MCF 10A (cell line): Measurements from ENCODE around the gene ZNF319. TPM values are rescaled to one million over a fixed set of nuclear protein-coding genes. Genes with fewer than 3 reads are reported as not detected.

ENCODE experiments used
- BruUV-seq: library from RNA; stranded (reverse); fragments of 400-500 nt; replicated peaks from 2 replicates; lab custom pipeline; 2021; lab: Mats Ljungman, UMichigan
- CTCF ChIA-PET: fragments of 300-600 bp; sonication (Branson Sonifier 250); formaldehyde crosslinking; extraction: SDS; loops from one replicate; lab custom pipeline; 2021; ENCODE audit warnings: antibody characterized with exemption, inconsistent platforms; lab: Yijun Ruan, JAX
- POLR2A ChIA-PET: fragments of 300-600, 350-650 bp; sonication (Branson Sonifier 250); formaldehyde crosslinking; extraction: SDS; loops from one replicate; lab custom pipeline; 2020; ENCODE audit warnings: antibody characterized with exemption, inconsistent platforms; lab: Yijun Ruan, JAX
- DNase-seq: peaks from one replicate; pipeline ENCODE4 v3.0.0-alpha.2; 2018; ENCODE audit not compliant: unreplicated experiment
- H3K27ac Mint-ChIP-seq: one replicate; pipeline ENCODE4 v1.8.0; 2022; ENCODE audit warnings: mild to moderate bottlenecking, low read depth, mixed read lengths; ENCODE audit not compliant: unreplicated experiment
- H3K27me3 Mint-ChIP-seq: one replicate; pipeline ENCODE4 v1.8.0; 2022; ENCODE audit warnings: mixed read lengths; ENCODE audit not compliant: insufficient read depth, unreplicated experiment
- H3K36me3 Mint-ChIP-seq: one replicate; pipeline ENCODE4 v1.8.0; 2022; ENCODE audit warnings: mild to moderate bottlenecking, moderate library complexity, mixed read lengths; ENCODE audit not compliant: insufficient read depth, unreplicated experiment
- H3K4me1 Mint-ChIP-seq: one replicate; pipeline ENCODE4 v1.8.0; 2022; ENCODE audit warnings: mixed read lengths; ENCODE audit not compliant: insufficient read depth, unreplicated experiment
- H3K4me3 Mint-ChIP-seq: one replicate; pipeline ENCODE4 v1.8.0; 2022; ENCODE audit warnings: mild to moderate bottlenecking, moderate library complexity, mixed read lengths; ENCODE audit not compliant: unreplicated experiment
- H3K9me3 Mint-ChIP-seq: one replicate; pipeline ENCODE4 v1.8.0; 2022; ENCODE audit warnings: mixed read lengths; ENCODE audit not compliant: unreplicated experiment
- CTCF ChIP-seq: fragments of 200-600 bp; IDR thresholded peaks from one replicate; pipeline ENCODE4 v1.8.0; 2022; ENCODE audit warnings: antibody characterized with exemption, mild to moderate bottlenecking; ENCODE audit not compliant: unreplicated experiment
- intact Hi-C: fragments of 100-400 bp; cut with micrococcal nuclease; formaldehyde crosslinking; loops from 2 replicates; pipeline ENCODE4 v1.14.1; 2022
- total RNA-seq: library from RNA; stranded (reverse); gene quantifications from 2 replicates; pipeline ENCODE4 v1.2.3, GENCODE V29; 2022

ZNF319 gene
- total RNA-seq, 1 experiment from 2014 or later: 12.6 TPM

DNA sequence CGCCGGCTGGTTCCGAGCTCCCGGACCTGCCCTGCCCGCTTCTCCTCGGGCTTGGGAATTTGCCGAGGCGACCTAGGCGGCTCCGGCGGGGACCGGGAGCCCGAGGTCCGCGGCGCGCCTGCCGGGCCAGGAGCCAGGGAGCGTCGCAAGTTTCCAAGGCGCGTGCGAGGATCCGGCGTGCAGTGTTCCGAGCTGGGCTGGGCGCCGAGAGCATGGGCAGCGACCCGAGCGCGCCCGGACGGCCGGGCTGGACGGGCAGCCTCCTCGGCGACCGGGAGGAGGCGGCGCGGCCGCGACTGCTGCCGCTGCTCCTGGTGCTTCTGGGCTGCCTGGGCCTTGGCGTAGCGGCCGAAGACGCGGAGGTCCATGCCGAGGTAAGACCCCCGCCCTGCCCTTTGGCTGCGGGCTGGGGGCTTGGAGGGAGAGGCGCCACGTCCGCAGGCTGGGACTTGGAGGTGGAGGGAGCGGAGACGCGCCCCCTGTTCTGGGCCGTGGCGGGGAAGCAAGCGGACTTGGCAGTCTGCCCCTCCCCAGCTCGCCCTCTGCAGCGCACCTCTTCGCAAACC is 25.8 kb upstream of the ZNF319 start:
- DNase-seq: peak; percentile 43
- intact Hi-C loops: no loop called here
- Mint-ChIP-seq H3K36me3 (peaks cover 10% of the 10 kb centered on the region), H3K27ac (no peak overlapping the region), H3K4me1 (peaks cover 9% of the 10 kb centered on the region), H3K27me3 (no peaks in the 10 kb centered on the region), H3K4me3 (peak overlapping the region; percentile 56), H3K9me3 (no peaks in the 10 kb centered on the region)
- POLR2A ChIA-PET: interaction anchor here (0.6 to 5.7 kb wide), 7 partner anchors 12 to 405 kb away, joined by 3 to 68 read pairs (median 3); partner anchors contain the start of gene CFAP20
- CTCF ChIA-PET: interaction anchor here (0.8 to 2.5 kb wide), 3 partner anchors 10 to 451 kb away, joined by 3 to 9 read pairs (median 4); no protein-coding TSS in a partner anchor
- BruUV-seq: no TSS peak
- no peak for TF ChIP-seq CTCF

- DNase-seq: peak; percentile 71
- POLR2A ChIA-PET: interaction anchor here (0.6 to 5.7 kb wide), 6 partner anchors 11 to 406 kb away, joined by 3 to 68 read pairs (median 3); partner anchors contain the start of gene CFAP20
- peaks cover 13% of the 10 kb centered on the region for H3K4me1 Mint-ChIP-seq
Measured at GRCh38 chr16:58025351-58026138, 25.1 kb upstream of the ZNF319 start, which contains the start of gene MMP15. Gene MMP15, plus strand, starts transcription at chr16:58025754. Its CDS starts 597 bp downstream, at chr16:58026351.

DNA sequence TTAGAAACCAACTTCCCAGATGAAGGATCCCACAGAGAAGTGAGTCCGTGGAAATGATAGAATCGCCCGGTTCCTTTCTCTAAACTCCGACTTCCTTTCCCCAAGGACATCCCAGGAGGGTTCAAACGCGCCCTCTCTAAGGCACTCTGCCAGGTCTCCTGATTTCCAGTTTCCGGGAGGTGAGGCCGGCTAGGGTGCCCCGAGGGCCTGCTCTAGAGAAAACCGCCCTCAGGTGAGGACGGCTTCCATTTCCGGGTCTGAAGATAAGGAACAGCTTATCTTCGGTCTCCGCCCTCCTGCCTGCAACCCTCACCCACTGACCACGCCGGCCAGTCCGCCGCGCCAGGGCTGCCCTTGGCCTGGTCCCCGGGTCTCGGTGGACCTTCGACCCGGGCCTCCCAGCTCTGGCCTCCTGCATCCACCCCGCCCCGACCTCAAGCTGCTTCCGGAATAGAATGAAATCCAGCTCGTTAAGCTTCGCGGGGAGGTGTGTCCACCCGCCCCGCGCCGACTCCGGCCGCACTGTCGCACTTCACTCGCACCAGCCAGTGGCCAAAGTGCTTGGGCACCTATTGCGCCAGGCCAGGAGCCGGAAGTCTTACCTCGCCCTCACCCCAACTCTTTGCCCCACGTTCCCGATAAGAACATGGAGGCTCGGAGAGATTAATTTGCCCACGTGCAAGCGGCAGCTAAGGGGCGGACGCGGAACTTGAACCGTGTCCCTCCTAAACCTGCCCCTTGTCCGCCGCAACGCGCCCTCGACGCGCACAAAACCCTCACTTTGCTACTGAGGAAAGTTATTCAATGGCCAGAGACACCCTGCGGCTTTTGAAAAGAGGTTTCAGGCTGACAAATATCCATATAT is 24.2 kb upstream of the ZNF319 start:
- Mint-ChIP-seq H3K4me3 (no peak overlapping the region), H3K4me1 (peaks cover 15% of the 10 kb centered on the region), H3K27ac (no peak overlapping the region), H3K9me3 (no peaks in the 10 kb centered on the region), H3K36me3 (peaks cover 15% of the 10 kb centered on the region), H3K27me3 (no peaks in the 10 kb centered on the region)
- intact Hi-C loops: loop anchor here (5.0 kb wide), 1 partner anchor 463 kb away; no protein-coding TSS in a partner anchor
- BruUV-seq: no TSS peak
- no peak for DNase-seq
- POLR2A ChIA-PET: interaction anchor here (5.7 kb wide), 1 partner anchor 103 kb away, joined by 68 read pairs; the partner anchor contains the start of gene CFAP20
- CTCF ChIA-PET: interaction anchor here (0.5 to 4.4 kb wide), 8 partner anchors 9 to 282 kb away, joined by 3 to 52 read pairs (median 4); partner anchors contain the start of gene CFAP20
- no peak for TF ChIP-seq CTCF

More at GRCh38 chr16:58025351-58026138, 25.1 kb upstream of the ZNF319 start, which contains the start of gene MMP15:
- no TSS peak for BruUV-seq
- intact Hi-C loops: no loop called here
- H3K9me3 Mint-ChIP-seq: no peaks in the 10 kb centered on the region
- no peak within 1 kb of the TSS for H3K27ac Mint-ChIP-seq
- CTCF ChIA-PET: interaction anchor here (0.8 to 2.5 kb wide), 3 partner anchors 11 to 451 kb away, joined by 3 to 9 read pairs (median 4); no protein-coding TSS in a partner anchor
- TF ChIP-seq CTCF: no peak
- H3K36me3 Mint-ChIP-seq: peaks cover 15% of the 10 kb centered on the region
- H3K4me3 Mint-ChIP-seq: peak within 1 kb of the TSS; percentile 56
- H3K27me3 Mint-ChIP-seq: no peaks in the 10 kb centered on the region
